HAP-1 (cell line): ENCODE measurements around the gene RRP7A.
"Not testable (repeated sequence)": the region's sequence is repeated elsewhere in the genome, so short reads cannot be mapped to it uniquely, and the experiment has no call there.

Experiments
- DNase-seq, 2 experiments: peaks; one replicate each; pipeline ENCODE4 v3.0.0-alpha.2; 2016 to 2020; ENCODE audit warnings: low spot score in 2 of 2
- H3K27me3 ChIP-seq: fragments of 250-450 bp; sonication (Bioruptor Pico); 2 replicates; pipeline ENCODE4 v1.5.1; 2020; ENCODE audit warnings: low read depth, mild to moderate bottlenecking, moderate library complexity
- H3K36me3 ChIP-seq: fragments of 250-450 bp; sonication (Bioruptor Pico); replicated peaks from 2 replicates; pipeline ENCODE4 v1.5.1; 2020; ENCODE audit warnings: mild to moderate bottlenecking
- H3K4me1 ChIP-seq: fragments of 250-450 bp; sonication (Bioruptor Pico); 2 replicates; pipeline ENCODE4 v1.5.1; 2020; ENCODE audit warnings: mild to moderate bottlenecking
- H3K4me3 ChIP-seq: fragments of 250-450 bp; sonication (Bioruptor Pico); 2 replicates; pipeline ENCODE4 v1.5.1; 2020; ENCODE audit warnings: mild to moderate bottlenecking, moderate library complexity
- H3K9me3 ChIP-seq: fragments of 250-450 bp; sonication (Bioruptor Pico); 2 replicates; pipeline ENCODE4 v1.5.1; 2020; ENCODE audit warnings: mild to moderate bottlenecking, moderate library complexity
- in situ Hi-C: fragments of 300-500 bp; cut with MboI; formaldehyde crosslinking; loops from 3 replicates; pipeline ENCODE4 v1.14.3; 2020; ENCODE audit warnings: low sequenced_read_pairs, inconsistent platforms, mixed read lengths

RRP7A gene

GRCh38 chr22:42528591-42529307 is 9.2 kb upstream of the RRP7A start:
- in situ Hi-C loops: no loop called here

GRCh38 chr22:42522546-42522945 is 3.0 kb upstream of the RRP7A start:
- Histone ChIP-seq H3K4me3 (no peak overlapping the region), H3K36me3 (peaks cover 3% of the 10 kb centered on the region; the same call in 1 of the 2 replicates), H3K9me3 (no peaks in the 10 kb centered on the region), H3K27me3 (no peaks in the 10 kb centered on the region), H3K4me1 (peaks cover 5% of the 10 kb centered on the region)
- no peak for DNase-seq
- in situ Hi-C loops: no loop called here

More at GRCh38 chr22:42528591-42529307, 9.2 kb upstream of the RRP7A start:
- no peaks in the 10 kb centered on the region for H3K36me3 ChIP-seq
- H3K27me3 ChIP-seq: no peaks in the 10 kb centered on the region
- H3K9me3 ChIP-seq: no peaks in the 10 kb centered on the region
- no peaks in the 10 kb centered on the region for H3K4me1 ChIP-seq
- H3K4me3 ChIP-seq: no peak overlapping the region
- no peak for DNase-seq

- DNase-seq: no peak
- H3K9me3 ChIP-seq: no peaks in the 10 kb centered on the region
- H3K4me1 ChIP-seq: peaks cover 5% of the 10 kb centered on the region
- peaks cover 13% of the 10 kb centered on the region; the same call in 1 of the 2 replicates for H3K36me3 ChIP-seq
- H3K4me3 ChIP-seq: no peak overlapping the region
- H3K27me3 ChIP-seq: no peaks in the 10 kb centered on the region
- in situ Hi-C loops: no loop called here
Observed at GRCh38 chr22:42521228-42521546, 1.6 kb upstream of the RRP7A start.

- peaks cover 13% of the 10 kb centered on the region for H3K36me3 ChIP-seq
- H3K9me3 ChIP-seq, H3K27me3 ChIP-seq, DNase-seq, in situ Hi-C loops, H3K4me1 ChIP-seq: not testable (repeated sequence)
- peak overlapping the region; percentile 89 for H3K4me3 ChIP-seq
Observed at GRCh38 chr22:42518638-42519524, 715 bp downstream of the RRP7A start.

GRCh38 chr22:42517103-42517502 is 2.5 kb downstream of the RRP7A start:
- H3K4me1 ChIP-seq, H3K9me3 ChIP-seq, DNase-seq, in situ Hi-C loops, H3K27me3 ChIP-seq, H3K4me3 ChIP-seq: not testable (repeated sequence)
- H3K36me3 ChIP-seq: peaks cover 17% of the 10 kb centered on the region

- H3K4me1 ChIP-seq: peaks cover 5% of the 10 kb centered on the region
- H3K9me3 ChIP-seq: no peaks in the 10 kb centered on the region
- no peak overlapping the region for H3K4me3 ChIP-seq
- in situ Hi-C loops: no loop called here
- no peaks in the 10 kb centered on the region for H3K27me3 ChIP-seq
- peaks cover 17% of the 10 kb centered on the region for H3K36me3 ChIP-seq
- DNase-seq: no peak
Observed at GRCh38 chr22:42515896-42516295, 3.7 kb downstream of the RRP7A start.

GRCh38 chr22:42515304-42515703 is 4.3 kb downstream of the RRP7A start:
- not testable (repeated sequence) for DNase-seq, H3K9me3 ChIP-seq

GRCh38 chr22:42514331-42514730 is 5.3 kb downstream of the RRP7A start:
- peaks cover 17% of the 10 kb centered on the region for H3K36me3 ChIP-seq
- in situ Hi-C loops: not testable (repeated sequence)

More at GRCh38 chr22:42515304-42515703, 4.3 kb downstream of the RRP7A start:
- H3K4me3 ChIP-seq, H3K4me1 ChIP-seq, H3K27me3 ChIP-seq, in situ Hi-C loops: not testable (repeated sequence)
- H3K36me3 ChIP-seq: peaks cover 17% of the 10 kb centered on the region

GRCh38 chr22:42512273-42512990 is 7.2 kb downstream of the RRP7A start:
- H3K4me1 ChIP-seq, H3K27me3 ChIP-seq, H3K4me3 ChIP-seq, in situ Hi-C loops, H3K9me3 ChIP-seq: not testable (repeated sequence)
- peaks cover 13% of the 10 kb centered on the region for H3K36me3 ChIP-seq
- peak in 1 of 2 experiments; percentile 37 for DNase-seq

More at GRCh38 chr22:42514331-42514730, 5.3 kb downstream of the RRP7A start:
- not testable (repeated sequence) for H3K27me3 ChIP-seq, DNase-seq, H3K9me3 ChIP-seq, H3K4me1 ChIP-seq, H3K4me3 ChIP-seq

- Histone ChIP-seq H3K9me3 (no peaks in the 10 kb centered on the region), H3K27me3 (no peaks in the 10 kb centered on the region), H3K4me3 (no peak overlapping the region), H3K4me1 (no peaks in the 10 kb centered on the region), H3K36me3 (peaks cover 6% of the 10 kb centered on the region)
- in situ Hi-C loops: no loop called here
- DNase-seq: no peak
Observed at GRCh38 chr22:42511401-42511891, 8.2 kb downstream of the RRP7A start.

GRCh38 chr22:42509548-42509947 is 10.0 kb downstream of the RRP7A start:
- H3K4me3 ChIP-seq: no peak overlapping the region
- DNase-seq: no peak
- H3K4me1 ChIP-seq: no peaks in the 10 kb centered on the region
- H3K27me3 ChIP-seq: no peaks in the 10 kb centered on the region
- H3K36me3 ChIP-seq: peaks cover 4% of the 10 kb centered on the region
- in situ Hi-C loops: no loop called here
- H3K9me3 ChIP-seq: no peaks in the 10 kb centered on the region

GRCh38 chr22:42508975-42509364 is 10.6 kb downstream of the RRP7A start:
- in situ Hi-C loops, H3K27me3 ChIP-seq, H3K9me3 ChIP-seq: not testable (repeated sequence)

GRCh38 chr22:42508327-42508974 is 11.1 kb downstream of the RRP7A start:
- H3K27me3 ChIP-seq, H3K9me3 ChIP-seq, in situ Hi-C loops, H3K4me3 ChIP-seq, H3K36me3 ChIP-seq, H3K4me1 ChIP-seq: not testable (repeated sequence)
- DNase-seq: peak in 1 of 2 experiments; percentile 22

More at GRCh38 chr22:42508975-42509364, 10.6 kb downstream of the RRP7A start:
- not testable (repeated sequence) for H3K4me3 ChIP-seq, H3K4me1 ChIP-seq, H3K36me3 ChIP-seq, DNase-seq
